RWPE2 (cell line): ENCODE measurements around the gene ACTR3C.

Experiments used
- ATAC-seq: fragments of 200-7000 bp; cut with Tn5 transposase; 3 replicates; pipeline ENCODE4 v1.9.1; 2021; ENCODE audit warnings: low read depth
- DNase-seq: peaks from one replicate; pipeline ENCODE4 v3.0.0-alpha.2; 2020; ENCODE audit warnings: low spot score
- H3K27ac ChIP-seq: fragments of 450-650 bp; 2 replicates; pipeline ENCODE4 v1.5.1; 2017; ENCODE audit warnings: mild to moderate bottlenecking; ENCODE audit not compliant: poor library complexity, severe bottlenecking
- H3K27me3 ChIP-seq: fragments of 250-450 bp; sonication (Bioruptor Pico); 2 replicates; pipeline ENCODE4 v1.5.1; 2021; ENCODE audit warnings: mild to moderate bottlenecking, moderate library complexity; ENCODE audit not compliant: insufficient read depth, poor library complexity, severe bottlenecking
- H3K36me3 ChIP-seq: fragments of 250-450 bp; sonication (Bioruptor Pico); 2 replicates; pipeline ENCODE4 v1.5.1; 2020; ENCODE audit warnings: low read depth, mild to moderate bottlenecking, moderate library complexity
- H3K4me1 ChIP-seq: fragments of 250-450 bp; sonication (Bioruptor Pico); 2 replicates; pipeline ENCODE4 v1.5.1; 2021; ENCODE audit warnings: mild to moderate bottlenecking, moderate library complexity; ENCODE audit not compliant: insufficient read depth, poor library complexity, severe bottlenecking
- H3K4me3 ChIP-seq: fragments of 250-450 bp; sonication (Bioruptor Pico); 2 replicates; pipeline ENCODE4 v1.5.1; 2021; ENCODE audit warnings: mild to moderate bottlenecking, moderate library complexity; ENCODE audit not compliant: severe bottlenecking
- H3K9me3 ChIP-seq: fragments of 250-450 bp; sonication (Bioruptor Pico); 2 replicates; pipeline ENCODE4 v1.5.1; 2021; ENCODE audit warnings: mild to moderate bottlenecking, moderate library complexity; ENCODE audit not compliant: severe bottlenecking
- TF ChIP-seq, protein P1 (sequence below): fragments of 450-650 bp; IDR thresholded peaks from one replicate; pipeline ENCODE4 v1.5.1; 2017; ENCODE audit warnings: mild to moderate bottlenecking, moderate library complexity; ENCODE audit not compliant: poor library complexity, severe bottlenecking

ACTR3C gene

DNA sequence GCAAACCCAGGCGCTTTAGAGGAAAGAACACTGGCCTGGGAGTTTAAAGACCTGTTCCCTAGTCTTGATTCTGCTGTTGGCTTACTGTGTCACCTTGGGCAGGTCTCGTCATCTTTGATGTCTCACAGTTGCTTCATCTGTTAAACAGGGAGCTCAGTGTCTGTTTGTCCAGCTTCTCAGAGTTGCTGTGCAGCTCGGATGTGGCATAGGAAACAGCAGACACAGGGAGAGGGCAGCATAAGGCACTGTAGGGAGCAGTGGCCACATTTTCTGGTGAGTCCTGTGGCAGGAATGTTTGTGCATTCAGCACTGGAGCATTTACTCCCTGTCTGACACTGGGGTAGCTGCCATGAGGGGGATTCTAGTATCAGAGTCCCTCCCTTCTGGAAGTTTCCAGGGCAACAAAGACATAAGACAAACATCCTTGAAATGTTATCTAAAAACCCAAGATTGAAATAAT lies 47.3 kb upstream of the ACTR3C start:
- H3K36me3 ChIP-seq = peaks cover 16% of the 10 kb centered on the region
- TF ChIP-seq, protein P1, sequence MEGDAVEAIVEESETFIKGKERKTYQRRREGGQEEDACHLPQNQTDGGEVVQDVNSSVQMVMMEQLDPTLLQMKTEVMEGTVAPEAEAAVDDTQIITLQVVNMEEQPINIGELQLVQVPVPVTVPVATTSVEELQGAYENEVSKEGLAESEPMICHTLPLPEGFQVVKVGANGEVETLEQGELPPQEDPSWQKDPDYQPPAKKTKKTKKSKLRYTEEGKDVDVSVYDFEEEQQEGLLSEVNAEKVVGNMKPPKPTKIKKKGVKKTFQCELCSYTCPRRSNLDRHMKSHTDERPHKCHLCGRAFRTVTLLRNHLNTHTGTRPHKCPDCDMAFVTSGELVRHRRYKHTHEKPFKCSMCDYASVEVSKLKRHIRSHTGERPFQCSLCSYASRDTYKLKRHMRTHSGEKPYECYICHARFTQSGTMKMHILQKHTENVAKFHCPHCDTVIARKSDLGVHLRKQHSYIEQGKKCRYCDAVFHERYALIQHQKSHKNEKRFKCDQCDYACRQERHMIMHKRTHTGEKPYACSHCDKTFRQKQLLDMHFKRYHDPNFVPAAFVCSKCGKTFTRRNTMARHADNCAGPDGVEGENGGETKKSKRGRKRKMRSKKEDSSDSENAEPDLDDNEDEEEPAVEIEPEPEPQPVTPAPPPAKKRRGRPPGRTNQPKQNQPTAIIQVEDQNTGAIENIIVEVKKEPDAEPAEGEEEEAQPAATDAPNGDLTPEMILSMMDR = no peak
- no peaks in the 10 kb centered on the region for H3K9me3 ChIP-seq
- ATAC-seq (no peak), DNase-seq (no peak)
- no peak overlapping the region for H3K27ac ChIP-seq
- peaks cover 4% of the 10 kb centered on the region for H3K4me1 ChIP-seq
- H3K4me3 ChIP-seq = no peak overlapping the region
- H3K27me3 ChIP-seq = no peaks in the 10 kb centered on the region

DNA sequence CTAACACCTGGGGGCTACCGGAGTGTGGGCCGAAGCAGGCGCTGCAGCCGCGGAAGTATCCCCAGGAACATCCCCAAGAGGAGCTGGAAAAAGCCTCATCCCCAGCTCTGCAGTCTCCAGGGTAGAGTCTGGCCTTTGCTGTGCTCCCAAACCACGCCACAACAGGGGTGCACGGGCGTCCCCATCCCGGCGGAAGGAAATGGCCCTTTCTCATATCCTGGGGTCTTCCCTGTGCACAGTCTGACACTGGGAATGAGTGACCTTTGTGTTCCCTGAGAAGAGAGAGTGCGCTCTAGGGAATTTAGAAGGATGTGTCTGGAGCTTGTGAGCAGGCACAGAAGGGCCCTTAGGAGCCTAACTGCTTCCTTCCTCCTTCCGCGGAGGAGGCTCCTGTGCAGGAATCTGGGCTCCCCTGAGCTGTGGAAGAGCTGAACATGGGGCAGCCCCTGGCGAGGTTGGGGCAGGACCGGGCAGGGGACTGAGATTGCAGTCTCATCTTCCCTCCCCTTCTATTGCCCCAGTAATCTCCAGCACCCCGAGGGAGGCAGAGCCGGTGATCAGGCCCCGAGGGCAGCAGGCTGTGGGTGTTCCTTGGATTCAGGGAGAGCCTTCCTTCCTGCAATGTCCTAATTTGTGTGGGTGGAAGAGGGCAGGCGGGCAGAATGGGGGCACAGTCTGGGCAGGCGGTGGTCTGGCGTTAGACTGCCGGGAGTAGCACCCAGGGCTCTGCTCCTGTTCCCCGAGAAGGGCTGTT lies 46.6 kb upstream of the ACTR3C start:
- no peak for ATAC-seq
- H3K4me1 ChIP-seq = peaks cover 4% of the 10 kb centered on the region
- TF ChIP-seq, protein P1 = no peak

DNA sequence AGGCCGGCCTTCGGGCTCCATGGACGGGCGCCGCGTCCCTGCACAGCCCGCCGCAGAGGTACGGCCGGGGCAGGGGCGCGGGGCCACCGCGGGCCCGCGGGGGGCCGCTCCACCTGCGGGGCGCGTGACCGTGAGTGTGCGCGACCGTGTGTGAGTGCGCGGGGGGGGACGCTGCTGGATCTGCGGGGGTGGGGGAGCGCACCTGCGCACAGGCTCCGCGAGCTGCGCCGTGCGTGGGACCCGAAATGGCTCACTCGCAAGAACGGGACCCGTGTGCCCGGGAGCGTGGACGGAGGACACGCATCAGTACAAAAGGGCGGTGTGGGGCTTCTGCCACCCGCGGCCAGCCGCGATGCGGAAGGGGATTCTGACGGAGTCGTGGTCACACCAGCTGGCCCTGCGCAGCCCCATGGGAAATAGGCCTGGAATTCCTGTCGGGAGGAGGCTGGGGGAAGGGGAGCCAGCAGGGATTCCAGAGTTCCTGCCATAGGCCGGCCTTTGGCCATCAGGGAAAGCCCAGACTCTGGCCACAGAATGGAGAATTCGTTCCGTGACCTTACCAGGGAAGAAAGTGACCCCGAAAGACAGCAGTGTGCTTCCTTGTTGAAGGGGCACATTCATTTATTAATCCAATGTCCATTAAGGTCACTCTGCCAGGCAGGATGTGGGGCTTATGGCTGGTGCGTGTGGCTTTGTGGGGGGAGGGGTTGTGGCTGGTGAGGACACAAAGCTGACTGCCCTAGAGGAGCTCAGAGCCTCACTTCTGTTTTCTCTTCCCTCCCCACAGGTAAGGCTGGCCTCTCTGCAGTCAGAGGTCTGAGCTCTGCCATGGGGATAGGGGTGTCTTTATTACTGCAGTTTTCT lies 45.8 kb upstream of the ACTR3C start:
- Histone ChIP-seq H3K4me3 (peak overlapping the region; percentile 76), H3K36me3 (peaks cover 16% of the 10 kb centered on the region), H3K27ac (peak overlapping the region; percentile 39), H3K9me3 (no peaks in the 10 kb centered on the region), H3K27me3 (no peaks in the 10 kb centered on the region), H3K4me1 (peaks cover 4% of the 10 kb centered on the region)
- peak; percentile 55 for ATAC-seq
- DNase-seq = no peak
- TF ChIP-seq, protein P1 = no peak

More for the DNA sequence above, 46.6 kb upstream of the ACTR3C start:
- Histone ChIP-seq H3K27ac (peak overlapping the region; percentile 39), H3K36me3 (peaks cover 16% of the 10 kb centered on the region), H3K27me3 (no peaks in the 10 kb centered on the region), H3K4me3 (peak overlapping the region; percentile 76), H3K9me3 (no peaks in the 10 kb centered on the region)
- DNase-seq = no peak

DNA sequence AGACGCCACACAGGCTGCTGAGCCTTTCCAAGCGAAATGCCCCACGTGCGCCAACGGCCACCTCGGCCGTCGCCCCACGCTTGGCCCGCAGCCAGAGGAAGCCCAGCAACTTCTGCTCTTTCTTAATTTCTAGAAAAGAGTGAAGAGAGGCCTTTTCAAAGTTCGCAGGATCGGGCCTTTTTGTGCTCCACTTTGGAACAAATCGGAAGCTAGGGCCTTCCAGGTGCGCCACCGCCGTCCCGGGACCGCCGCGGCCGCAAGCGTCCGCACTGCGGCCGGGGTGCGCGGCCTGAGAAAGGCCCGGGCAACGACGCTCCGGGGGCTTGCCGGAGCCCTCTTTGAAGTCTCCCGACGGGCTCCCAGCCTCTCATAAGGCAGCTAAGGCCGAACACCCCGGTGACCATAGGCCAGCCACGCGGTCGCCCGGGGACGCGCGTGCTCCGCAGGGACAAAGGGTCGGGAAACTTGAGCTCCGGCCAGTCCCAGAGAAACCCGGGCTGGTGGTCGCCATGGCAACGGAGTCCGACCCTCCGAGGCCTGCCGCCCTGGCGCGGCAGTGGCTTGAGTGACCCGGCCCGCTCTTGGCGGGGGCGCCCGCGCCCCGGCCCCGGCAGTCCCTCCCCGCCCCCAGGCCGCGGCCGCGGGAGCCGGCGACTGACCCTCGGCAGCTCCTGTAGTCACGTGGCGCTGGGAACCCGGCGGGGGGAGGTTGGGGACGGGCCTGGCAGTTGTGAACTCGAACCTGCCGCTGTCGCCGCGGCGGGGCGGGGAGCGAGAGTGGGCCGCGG lies 44.9 kb upstream of the ACTR3C start, which contains the start of gene REPIN1:
TSS of gene REPIN1 (plus strand) at position 727 of the 788 bp plus-strand sequence. CDS start 890 bp downstream, outside the sequence.
- Histone ChIP-seq H3K9me3 (no peaks in the 10 kb centered on the region), H3K27ac (peak within 1 kb of the TSS; percentile 39), H3K4me3 (peak within 1 kb of the TSS; percentile 76), H3K4me1 (peaks cover 4% of the 10 kb centered on the region), H3K27me3 (no peaks in the 10 kb centered on the region), H3K36me3 (peaks cover 10% of the 10 kb centered on the region)
- TF ChIP-seq, protein P1 = no peak
- ATAC-seq = peak; percentile 41
- DNase-seq = no peak
